ENCODE data around the gene CSAG1.
"Not testable (repeated sequence)": the region's sequence is repeated elsewhere in the genome, so short reads cannot be mapped to it uniquely, and the experiment has no call there.

Gene CSAG1

GRCh38 chrX:152733261-152733975 is at the start of gene CSAG1, which contains the start of gene MAGEA12:
TSS of gene CSAG1 (minus strand) at chrX:152733721. CDS start at chrX:152732460, 1,261 bp downstream.
TSS of gene MAGEA12 (plus strand) at chrX:152733757. CDS start at chrX:152736162, 2,405 bp downstream.
- DNase-seq = no peak

GRCh38 chrX:152769549-152770289 is 36.2 kb upstream of the CSAG1 start, which contains the start of gene MAGEA6:
TSS of gene MAGEA6 (minus strand) at chrX:152769689. CDS start at chrX:152767650, 2,039 bp downstream.
- not testable (repeated sequence) for DNase-seq

- not testable (repeated sequence) for DNase-seq
Measured at GRCh38 chrX:152766562-152766961, 33.0 kb upstream of the CSAG1 start.

GRCh38 chrX:152761582-152761981 is 28.1 kb upstream of the CSAG1 start:
- not testable (repeated sequence) for DNase-seq

- DNase-seq = not testable (repeated sequence)
Measured at GRCh38 chrX:152759544-152759943, 26.0 kb upstream of the CSAG1 start.

GRCh38 chrX:152758918-152759317 is 25.4 kb upstream of the CSAG1 start, which contains the start of gene CSAG3:
TSS of gene CSAG3 (plus strand) at chrX:152759218.
- not testable (repeated sequence) for DNase-seq

GRCh38 chrX:152754871-152755270 is 21.4 kb upstream of the CSAG1 start:
- DNase-seq = not testable (repeated sequence)

- not testable (repeated sequence) for DNase-seq
Measured at GRCh38 chrX:152753686-152754650, 20.4 kb upstream of the CSAG1 start, which contains the start of gene MAGEA2. TSS of gene MAGEA2 (minus strand) at chrX:152753842. CDS start at chrX:152751363, 2,479 bp downstream.

GRCh38 chrX:152738560-152738959 is 5.0 kb upstream of the CSAG1 start:
- DNase-seq = no peak

- DNase-seq = not testable (repeated sequence)
Measured at GRCh38 chrX:152736528-152736927, 3.0 kb upstream of the CSAG1 start.

GRCh38 chrX:152735860-152736511 is 2.5 kb upstream of the CSAG1 start:
- DNase-seq = no peak

- DNase-seq = no peak
Measured at GRCh38 chrX:152735101-152735500, 1.6 kb upstream of the CSAG1 start.

GRCh38 chrX:152734143-152734858 is 780 bp upstream of the CSAG1 start:
- not testable (repeated sequence) for DNase-seq

- DNase-seq = no peak
Measured at GRCh38 chrX:152725409-152725808, 8.1 kb downstream of the CSAG1 start.

GRCh38 chrX:152713815-152714787 is 19.4 kb downstream of the CSAG1 start, which contains the start of gene MAGEA2B:
TSS of gene MAGEA2B (plus strand) at chrX:152714628. CDS start at chrX:152717107, 2,479 bp downstream.
- not testable (repeated sequence) for DNase-seq

- not testable (repeated sequence) for DNase-seq
Measured at GRCh38 chrX:152713195-152713594, 20.3 kb downstream of the CSAG1 start.

- not testable (repeated sequence) for DNase-seq
Measured at GRCh38 chrX:152709173-152709572, 24.3 kb downstream of the CSAG1 start, which contains the start of gene CSAG2. TSS of gene CSAG2 (minus strand) at chrX:152709273. CDS start at chrX:152709112, 161 bp downstream.

GRCh38 chrX:152706500-152706899 is 27.0 kb downstream of the CSAG1 start:
- DNase-seq = not testable (repeated sequence)

GRCh38 chrX:152700390-152700789 is 33.1 kb downstream of the CSAG1 start:
- not testable (repeated sequence) for DNase-seq
